ENCODE results near the gene FOXA3.

DNA sequence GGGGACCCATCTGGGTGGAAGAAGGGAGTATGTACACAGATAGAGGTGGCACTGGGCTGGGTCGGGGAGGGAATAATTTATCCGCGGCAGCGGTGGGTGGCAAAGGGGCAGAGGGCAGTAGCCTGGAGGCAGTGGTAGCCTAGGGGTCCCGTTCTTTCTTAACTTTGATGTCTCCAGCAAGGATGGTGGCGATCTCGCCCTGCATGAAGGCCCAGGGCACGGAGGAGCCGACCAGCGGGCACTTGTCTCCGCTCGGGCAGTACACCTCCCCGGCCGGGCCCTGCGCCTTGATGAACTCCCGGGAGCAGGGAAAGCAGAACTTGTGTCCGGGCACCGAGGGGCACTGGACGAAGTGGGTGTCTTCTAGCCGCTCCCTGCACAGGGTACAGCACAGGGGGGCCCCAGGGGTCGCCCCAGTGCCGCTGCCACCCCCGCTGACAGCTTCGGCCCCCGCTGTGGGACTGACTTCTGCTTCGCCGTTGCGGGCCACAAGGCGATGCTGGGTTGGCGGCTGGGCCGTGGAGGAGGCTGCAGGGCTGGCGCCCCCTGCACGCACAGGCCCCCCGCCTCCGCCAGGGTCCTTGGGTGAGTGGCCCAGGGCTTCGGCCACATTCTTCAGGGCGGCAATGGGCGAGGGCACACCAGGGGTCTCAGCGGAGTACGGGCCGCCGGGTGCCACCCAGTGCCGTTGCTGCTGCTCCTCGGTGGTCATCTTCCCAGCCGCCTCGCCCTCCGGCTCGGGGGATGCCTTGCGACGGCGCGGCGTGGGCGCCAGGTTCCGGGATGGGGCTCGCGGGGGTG lies 20.0 kb downstream of the FOXA3 start:
- TF ChIP-seq EZH2phosphoT487 (IDR thresholded peaks at IDR 0.05; ENCODE audit: insufficient read depth, low read depth) (no peak), EZH2 (IDR thresholded peaks at IDR 0.05; ENCODE audit: insufficient read depth, poor library complexity, severe bottlenecking) (no peak)
